HepG2 (cell line): ENCODE results near the gene DSCAML1. TPM values are rescaled to one million over a fixed set of nuclear protein-coding genes. Genes with fewer than 3 reads are reported as not detected.

ENCODE experiments used
- ATAC-seq: fragments of 200-7000 bp; cut with Tn5 transposase; 3 replicates; pipeline ENCODE4 v1.9.1; 2020; ENCODE audit warnings: mild to moderate bottlenecking, moderate library complexity
- BruUV-seq: library from RNA; stranded (reverse); fragments of 400-500 nt; replicated peaks from 2 replicates; lab custom pipeline; 2021; lab: Mats Ljungman, UMichigan
- CTCF ChIA-PET: fragments of 300-600 bp; formaldehyde crosslinking; extraction: SDS; loops from one replicate; lab custom pipeline; 2021; ENCODE audit warnings: low total read pairs, inconsistent platforms, low intra/inter-chr PET ratio; lab: Yijun Ruan, JAX
- POLR2A ChIA-PET: fragments of 350-600 bp; sonication (Branson Sonifier 250); formaldehyde crosslinking; loops from one replicate; lab custom pipeline; 2020; ENCODE audit warnings: antibody characterized with exemption, inconsistent platforms; lab: Yijun Ruan, JAX
- DNase-seq: peaks from one replicate; pipeline ENCODE4 v3.0.0-alpha.2; 2015; ENCODE audit warnings: low spot score
- FAIRE-seq: peaks from 3 replicates; lab custom pipeline; 2011; peaks lifted over from hg19 to GRCh38; lab: Jason Lieb, UNC
- H2AFZ ChIP-seq: one replicate; pipeline ENCODE4 v1.6.1; 2011; ENCODE audit warnings: low read length, inconsistent platforms
- H3K27ac ChIP-seq: fragments of 300-600 bp; 3 replicates; pipeline ENCODE4 v1.8.0; 2011; ENCODE audit warnings: mixed run types, mild to moderate bottlenecking, mixed read lengths, low read length, inconsistent platforms; ENCODE audit not compliant: insufficient read depth; ENCODE audit errors: extremely low read length
- H3K27me3 ChIP-seq, 2 experiments: fragments of 200-600 bp in 1 of 2; 2 replicates in 1 of 2; 3 replicates in 1 of 2; pipeline versions ENCODE4 v1.6.0 to v1.8.0; 2011; ENCODE audit warnings: low read length in 2 of 2, mild to moderate bottlenecking in 2 of 2, moderate library complexity in 2 of 2, inconsistent platforms in 1 of 2; ENCODE audit not compliant: insufficient read depth in 2 of 2, control insufficient read depth in 1 of 2
- H3K36me3 ChIP-seq, 2 experiments: fragments of 200-600 bp in 1 of 2; replicated peaks in 1 of 2; 2 replicates in 1 of 2; 3 replicates in 1 of 2; pipeline versions ENCODE4 v1.5.1 to v1.8.0; 2011; ENCODE audit warnings: low read length in 2 of 2, inconsistent platforms in 1 of 2; ENCODE audit not compliant: insufficient read depth in 2 of 2, control insufficient read depth in 1 of 2
- H3K4me1 ChIP-seq: 2 replicates; pipeline ENCODE4 v1.5.1; 2012; ENCODE audit warnings: low read length, inconsistent platforms; ENCODE audit not compliant: insufficient read depth
- H3K4me2 ChIP-seq: 2 replicates; pipeline ENCODE4 v1.6.0; 2011; ENCODE audit warnings: low read depth, low read length, inconsistent platforms
- H3K4me3 ChIP-seq, 3 experiments: fragments of 200-600 bp in 1 of 3; sonication (generic), shearing (Covaris generic) in 1 of 3; replicated peaks in 1 of 3; 2 replicates each; pipeline ENCODE4 v1.5.1; 2011 to 2016; ENCODE audit warnings: low read length in 3 of 3, inconsistent platforms in 2 of 3, low read depth in 2 of 3, mild to moderate bottlenecking in 2 of 3, control low read depth in 1 of 3, mixed read lengths in 1 of 3; ENCODE audit not compliant: insufficient read depth in 1 of 3
- H3K79me2 ChIP-seq: one replicate; pipeline ENCODE4 v1.6.1; 2011; ENCODE audit warnings: low read length, inconsistent platforms; ENCODE audit not compliant: insufficient read depth
- H3K9ac ChIP-seq: 2 replicates; pipeline ENCODE4 v1.6.0; 2011; ENCODE audit warnings: mild to moderate bottlenecking, low read depth, low read length, inconsistent platforms; ENCODE audit not compliant: insufficient read depth
- H3K9me3 ChIP-seq: 2 replicates; pipeline ENCODE4 v1.5.1; 2012; ENCODE audit warnings: mild to moderate bottlenecking, low read length
- H4K20me1 ChIP-seq: 2 replicates; pipeline ENCODE4 v1.6.0; 2011; ENCODE audit warnings: inconsistent platforms, mild to moderate bottlenecking, low read length, moderate library complexity; ENCODE audit not compliant: insufficient read depth
- EZH2 ChIP-seq: conservative IDR thresholded peaks from 2 replicates; pipeline ENCODE4 v1.6.1; 2012; ENCODE audit warnings: mild to moderate bottlenecking, low read depth, low read length, moderate library complexity
- MED1 ChIP-seq: sonication (generic); formaldehyde crosslinking; IDR thresholded peaks from 2 replicates; pipeline ENCODE4 v1.4.0; 2020; ENCODE audit warnings: missing genetic modification reagents
- MXI1 ChIP-seq: IDR thresholded peaks from 3 replicates; pipeline ENCODE4 v1.6.1; 2012; ENCODE audit warnings: low read depth, low read length, inconsistent platforms, borderline replicate concordance
- REL ChIP-seq: sonication (generic); formaldehyde crosslinking; conservative IDR thresholded peaks from 2 replicates; pipeline ENCODE4 v1.8.0; 2022; ENCODE audit warnings: mild to moderate bottlenecking, missing genetic modification reagents, moderate library complexity
- ZNF230 ChIP-seq: sonication (generic); formaldehyde crosslinking; IDR thresholded peaks from 2 replicates; pipeline ENCODE4 v1.4.0; 2020; ENCODE audit warnings: mild to moderate bottlenecking, missing genetic modification reagents
- ZNF251 ChIP-seq: sonication (generic); formaldehyde crosslinking; IDR thresholded peaks from 2 replicates; pipeline ENCODE4 v1.9.0; 2021; ENCODE audit warnings: mild to moderate bottlenecking, missing genetic modification reagents
- WGBS: methylation state at CpG from one replicate; pipeline ENCODE4 v1.1.6; 2017; ENCODE audit warnings: low lambda C conversion rate; 5-methylcytosine and 5-hydroxymethylcytosine counted together
- in situ Hi-C: cut with HindIII; loops from 2 replicates; pipeline ENCODE4 v1.10.0; 2017; ENCODE audit warnings: low pct_unique_long_range_greater_than_20kb; ENCODE audit not compliant: extremely low pct_ligation_motif_present
- intact Hi-C: fragments of 100-400 bp; cut with micrococcal nuclease; formaldehyde crosslinking; loops from one replicate; pipeline ENCODE4 v1.10.0; 2022; ENCODE audit not compliant: unreplicated experiment
- polyA plus RNA-seq, 8 experiments: library from polyadenylated mRNA; depleted of rRNA in 3 of 8; stranded (reverse) in 7 of 8; unstranded in 1 of 8; fragments of >200 nt; fragmentation: Illumina TruSeq in 4 of 8; extraction: Trizol in 4 of 8; gene quantifications; 2 replicates each; pipeline versions ENCODE4 v1.2.1 to v1.2.3, GENCODE V29; 2011 to 2016; ENCODE audit warnings: low read depth in 4 of 8, missing spikeins in 1 of 8, mixed read lengths in 1 of 8; ENCODE audit not compliant: insufficient read depth in 1 of 8
- total RNA-seq, 5 experiments: library from RNA; depleted of rRNA; stranded (reverse); fragments of >200 nt; fragmentation: Illumina TruSeq; extraction: Trizol; gene quantifications; 2 replicates each; pipeline ENCODE4 v1.2.3, GENCODE V29; 2016; ENCODE audit warnings: low read depth in 1 of 5
- TF ChIP-seq, protein P1 (sequence below): sonication (generic); formaldehyde crosslinking; IDR thresholded peaks from 2 replicates; pipeline ENCODE4 v1.4.0; 2020; ENCODE audit warnings: missing genetic modification reagents
- TF ChIP-seq, protein P2 (sequence below): sonication (generic); formaldehyde crosslinking; IDR thresholded peaks from 2 replicates; pipeline ENCODE4 v1.5.0; 2020; ENCODE audit warnings: mild to moderate bottlenecking, low read depth, missing genetic modification reagents, borderline replicate concordance
- TF ChIP-seq, protein P3 (sequence below): sonication (generic); formaldehyde crosslinking; IDR thresholded peaks from 2 replicates; pipeline ENCODE4 v1.8.1; 2023; ENCODE audit warnings: missing genetic modification reagents, mild to moderate bottlenecking, borderline replicate concordance

Gene DSCAML1
- total and polyA plus RNA-seq, 2 of the 13 experiments (the other 11 are each of a cell fraction or from before 2014, with no cell fraction given): 0.29 to 0.40 TPM

DNA sequence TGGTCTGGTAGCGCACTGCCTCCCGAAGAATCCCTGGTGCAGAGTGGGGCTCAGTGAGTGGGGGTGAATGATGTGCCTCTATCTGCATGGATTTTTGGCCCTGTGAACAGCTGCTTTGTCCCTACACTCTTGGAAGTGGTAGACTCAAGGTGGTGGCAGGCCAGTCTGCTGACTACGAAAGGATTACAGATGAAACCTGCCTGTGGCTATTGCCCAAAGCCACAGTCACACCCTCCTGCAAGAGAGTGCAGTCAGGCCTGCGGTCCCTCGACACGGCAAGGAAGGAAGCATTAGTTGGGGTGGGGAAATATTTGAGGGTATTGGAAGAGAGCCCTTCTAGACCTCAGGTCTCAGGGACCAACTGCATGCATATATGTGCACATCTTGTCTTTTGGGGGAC, 63.7 kb downstream of the DSCAML1 start:
- Histone ChIP-seq H3K9ac (no peak overlapping the region), H3K27ac (no peak overlapping the region), H3K9me3 (no peaks in the 10 kb centered on the region), H2AFZ (no peak overlapping the region), H3K4me3 (no peak overlapping the region), H3K27me3 (no peaks in the 10 kb centered on the region; a peak in 1 of 5 replicates), H3K4me1 (no peaks in the 10 kb centered on the region), H3K4me2 (no peak overlapping the region), H4K20me1 (no peaks in the 10 kb centered on the region), H3K79me2 (no peaks in the 10 kb centered on the region), H3K36me3 (no peaks in the 10 kb centered on the region)
- intact Hi-C loops: no loop called here
- in situ Hi-C loops: no loop called here
- FAIRE-seq (no peak), ATAC-seq (no peak), DNase-seq (no peak)
- no TSS peak for BruUV-seq
- WGBS: 59% methylated on average over 5 of the region's 6 CpGs
- ChIA-PET POLR2A (no interaction called here), CTCF (no interaction called here)
- TF ChIP-seq MXI1 (no peak), ZNF251 (CRISPR knock-in tag) (no peak), ZNF230 (CRISPR knock-in tag) (no peak), REL (no peak)
- TF ChIP-seq, protein P1, sequence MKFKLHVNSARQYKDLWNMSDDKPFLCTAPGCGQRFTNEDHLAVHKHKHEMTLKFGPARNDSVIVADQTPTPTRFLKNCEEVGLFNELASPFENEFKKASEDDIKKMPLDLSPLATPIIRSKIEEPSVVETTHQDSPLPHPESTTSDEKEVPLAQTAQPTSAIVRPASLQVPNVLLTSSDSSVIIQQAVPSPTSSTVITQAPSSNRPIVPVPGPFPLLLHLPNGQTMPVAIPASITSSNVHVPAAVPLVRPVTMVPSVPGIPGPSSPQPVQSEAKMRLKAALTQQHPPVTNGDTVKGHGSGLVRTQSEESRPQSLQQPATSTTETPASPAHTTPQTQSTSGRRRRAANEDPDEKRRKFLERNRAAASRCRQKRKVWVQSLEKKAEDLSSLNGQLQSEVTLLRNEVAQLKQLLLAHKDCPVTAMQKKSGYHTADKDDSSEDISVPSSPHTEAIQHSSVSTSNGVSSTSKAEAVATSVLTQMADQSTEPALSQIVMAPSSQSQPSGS: no peak
- TF ChIP-seq, protein P2, sequence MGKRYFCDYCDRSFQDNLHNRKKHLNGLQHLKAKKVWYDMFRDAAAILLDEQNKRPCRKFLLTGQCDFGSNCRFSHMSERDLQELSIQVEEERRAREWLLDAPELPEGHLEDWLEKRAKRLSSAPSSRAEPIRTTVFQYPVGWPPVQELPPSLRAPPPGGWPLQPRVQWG (CRISPR knock-in tag): no peak

DNA sequence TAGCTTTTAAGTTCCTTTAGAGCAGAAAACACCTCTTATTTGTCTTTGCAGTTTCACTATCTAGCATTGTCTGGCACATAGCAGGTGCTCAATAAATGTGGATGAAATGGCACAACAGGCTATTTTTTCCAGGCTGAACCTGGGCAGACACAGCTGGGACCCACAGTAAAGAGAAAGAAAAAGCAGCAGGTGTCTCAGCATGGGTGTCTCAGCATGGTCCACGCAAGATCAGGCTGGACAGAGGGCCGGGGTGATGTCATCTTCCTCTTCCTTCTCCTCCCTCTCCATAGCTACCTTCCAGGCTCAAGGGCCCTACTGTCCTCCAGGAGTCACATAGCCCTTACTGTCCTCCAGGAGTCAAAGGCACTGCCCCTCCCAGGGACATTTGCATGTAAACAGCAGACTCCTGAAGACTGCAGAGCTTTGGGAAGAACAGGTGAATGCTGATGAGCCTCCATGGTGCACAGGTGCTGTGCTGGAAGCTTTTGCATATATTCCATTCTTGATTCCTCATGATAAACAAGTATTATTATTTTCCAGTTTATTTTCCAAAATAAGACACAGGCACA, 65.2 kb downstream of the DSCAML1 start:
- DNase-seq (no peak), FAIRE-seq (no peak), ATAC-seq (no peak)
- intact Hi-C loops: no loop called here
- Histone ChIP-seq H4K20me1 (no peaks in the 10 kb centered on the region), H3K4me3 (no peak overlapping the region), H3K9me3 (no peaks in the 10 kb centered on the region), H3K9ac (no peak overlapping the region), H2AFZ (no peak overlapping the region), H3K36me3 (no peaks in the 10 kb centered on the region), H3K79me2 (no peaks in the 10 kb centered on the region), H3K4me2 (no peak overlapping the region), H3K27me3 (no peaks in the 10 kb centered on the region; a peak in 1 of 5 replicates), H3K4me1 (no peaks in the 10 kb centered on the region), H3K27ac (no peak overlapping the region)
- CTCF ChIA-PET: no interaction called here
- in situ Hi-C loops: no loop called here
- no TSS peak for BruUV-seq
- WGBS: 29% methylated on average over 2 of the region's 2 CpGs
- POLR2A ChIA-PET: no interaction called here
- TF ChIP-seq, protein P3, sequence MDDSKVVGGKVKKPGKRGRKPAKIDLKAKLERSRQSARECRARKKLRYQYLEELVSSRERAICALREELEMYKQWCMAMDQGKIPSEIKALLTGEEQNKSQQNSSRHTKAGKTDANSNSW (CRISPR knock-in tag): no peak
- no peak for TF ChIP-seq MED1
- TF ChIP-seq EZH2: no peak
